CD4-positive, alpha-beta T cell (primary cell): ENCODE results near the gene FDXR. TPM values are rescaled to one million over a fixed set of nuclear protein-coding genes. Genes with fewer than 3 reads are reported as not detected.

Experiments used
- ATAC-seq: fragments of 200-7000 bp; cut with Tn5 transposase; one replicate; pipeline ENCODE4 v1.10.0; 2022; ENCODE audit warnings: mild to moderate bottlenecking; ENCODE audit not compliant: poor library complexity
- CTCF ChIA-PET: fragments of 350-600 bp; sonication (Branson Sonifier 250); formaldehyde crosslinking; loops from one replicate; lab custom pipeline; 2021; ENCODE audit warnings: antibody characterized with exemption, inconsistent platforms; lab: Charles Lee
- POLR2A ChIA-PET: fragments of 350-600 bp; sonication (Branson Sonifier 250); formaldehyde crosslinking; loops from one replicate; lab custom pipeline; 2021; ENCODE audit warnings: antibody characterized with exemption, inconsistent platforms; lab: Charles Lee
- DNase-seq, 14 experiments: peaks; one replicate each; pipeline ENCODE4 v3.0.0-alpha.2; 2013 to 2020; ENCODE audit warnings: mixed read lengths in 2 of 14
- H3K27ac ChIP-seq, 2 donors: one replicate each; pipeline versions ENCODE4 v1.5.1 to v1.7.0; 2013; ENCODE audit warnings: low read length in 2 of 2, low read depth in 1 of 2, mild to moderate bottlenecking in 1 of 2
- H3K27me3 ChIP-seq, 2 experiments: 1 replicate in 1 of 2; 2 replicates in 1 of 2; pipeline versions ENCODE4 v1.6.1 to v1.7.0; 2013; ENCODE audit warnings: low read length in 2 of 2, control low read depth in 1 of 2, mild to moderate bottlenecking in 1 of 2, moderate library complexity in 1 of 2; ENCODE audit not compliant: insufficient read depth in 2 of 2, control insufficient read depth in 1 of 2
- H3K36me3 ChIP-seq: one replicate; pipeline ENCODE4 v1.6.1; 2013; ENCODE audit warnings: low read length, control low read depth; ENCODE audit not compliant: insufficient read depth
- H3K4me1 ChIP-seq: one replicate; pipeline ENCODE4 v1.6.1; 2013; ENCODE audit warnings: low read length, control low read depth; ENCODE audit not compliant: insufficient read depth
- H3K4me3 ChIP-seq: one replicate; pipeline ENCODE4 v1.5.1; 2013; ENCODE audit warnings: mild to moderate bottlenecking, low read length, moderate library complexity
- H3K9me3 ChIP-seq, 2 experiments: 1 replicate in 1 of 2; 2 replicates in 1 of 2; pipeline versions ENCODE4 v1.6.1 to v1.7.0; 2013; ENCODE audit warnings: low read length in 2 of 2, mild to moderate bottlenecking in 2 of 2, control low read depth in 1 of 2, moderate library complexity in 1 of 2; ENCODE audit not compliant: control insufficient read depth in 1 of 2, insufficient read depth in 1 of 2
- H3K27ac Mint-ChIP-seq: one replicate; pipeline ENCODE4 v1.8.0; 2020; ENCODE audit warnings: mixed read lengths
- H3K27me3 Mint-ChIP-seq: one replicate; pipeline ENCODE4 v1.8.0; 2021; ENCODE audit warnings: mixed read lengths
- H3K36me3 Mint-ChIP-seq: one replicate; pipeline ENCODE4 v1.8.0; 2021; ENCODE audit warnings: low read depth, mixed read lengths
- H3K4me1 Mint-ChIP-seq: one replicate; pipeline ENCODE4 v1.8.0; 2021; ENCODE audit warnings: low read depth, mixed read lengths
- H3K4me3 Mint-ChIP-seq: one replicate; pipeline ENCODE4 v1.8.0; 2020; ENCODE audit warnings: mild to moderate bottlenecking, mixed read lengths
- H3K9me3 Mint-ChIP-seq: one replicate; pipeline ENCODE4 v1.8.0; 2020; ENCODE audit warnings: mixed read lengths
- intact Hi-C, 2 experiments: fragments of 100-400 bp; cut with DNase I in 1 of 2; cut with micrococcal nuclease in 1 of 2; formaldehyde crosslinking; loops; one replicate each; pipeline versions ENCODE4 v1.15.1 to v1.9.0; 2023 to 2025; cut with DNase I, micrococcal nuclease
- total RNA-seq, 174 experiments: library from RNA in 2 of 174; stranded (reverse) in 2 of 174; gene quantifications; one replicate each; pipeline ENCODE4 v1.2.3 and lab custom pipeline; 2021 to 2026
- TF ChIP-seq, protein P1 (sequence below): fragments of 200-600 bp; IDR thresholded peaks from one replicate; pipeline ENCODE4 v1.8.0; 2022; ENCODE audit warnings: antibody characterized with exemption, mild to moderate bottlenecking

FDXR gene
- total RNA-seq, 2 experiments from 2014 or later, result 2.1 to 2.7 TPM

DNA sequence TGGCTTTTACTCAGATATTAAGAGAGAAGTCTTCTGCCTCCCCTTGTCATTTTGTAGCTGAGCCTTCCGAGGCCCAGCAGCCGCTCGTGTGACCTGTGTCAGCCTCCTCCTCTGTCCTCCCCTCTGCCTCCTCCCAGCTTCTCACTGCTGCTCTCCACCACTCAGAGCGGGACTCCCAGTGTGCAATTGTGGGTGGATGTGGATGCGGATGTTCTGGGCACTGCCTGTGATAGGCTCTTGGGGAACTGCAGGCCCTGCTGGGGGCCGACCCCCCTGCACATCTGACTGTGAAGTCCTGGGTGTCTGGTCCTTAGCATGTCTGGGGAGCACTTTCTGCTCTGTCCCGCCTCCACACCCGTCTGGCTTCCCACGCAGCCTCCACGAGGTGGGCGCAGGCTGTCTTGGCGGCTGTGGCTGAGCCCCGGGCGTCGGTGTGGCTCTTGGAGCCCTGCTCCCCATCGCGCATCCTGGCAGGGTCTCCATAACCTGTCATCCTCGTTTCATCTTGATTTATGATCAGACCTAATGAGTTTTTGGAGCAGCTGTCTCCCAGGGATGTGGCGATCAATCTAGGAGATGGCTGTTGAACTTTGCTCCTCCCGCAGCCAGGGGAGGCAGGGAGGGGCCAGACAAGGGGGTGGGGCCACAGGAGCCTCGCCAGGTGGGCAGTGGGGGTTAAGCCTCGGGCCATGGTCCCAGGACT lies 41.2 kb downstream of the FDXR start:
- Mint-ChIP-seq H3K9me3 (no peaks in the 10 kb centered on the region), H3K27ac (no peak overlapping the region), H3K4me1 (no peaks in the 10 kb centered on the region), H3K36me3 (peaks cover 25% of the 10 kb centered on the region), H3K27me3 (no peaks in the 10 kb centered on the region), H3K4me3 (no peak overlapping the region)
- ATAC-seq (no peak), DNase-seq (no peak)
- Histone ChIP-seq H3K9me3 (no peaks in the 10 kb centered on the region), H3K4me3 (no peak overlapping the region), H3K27me3 (no peaks in the 10 kb centered on the region), H3K36me3 (peaks cover 29% of the 10 kb centered on the region), H3K4me1 (peaks cover 2% of the 10 kb centered on the region), H3K27ac (no peak overlapping the region)
- intact Hi-C loops, result no loop called here
- ChIA-PET CTCF (interaction anchor here (0.5 kb wide), 1 partner anchor 118 kb away, joined by 3 read pairs; no protein-coding TSS in a partner anchor), POLR2A (no interaction called here)
- TF ChIP-seq, protein P1, sequence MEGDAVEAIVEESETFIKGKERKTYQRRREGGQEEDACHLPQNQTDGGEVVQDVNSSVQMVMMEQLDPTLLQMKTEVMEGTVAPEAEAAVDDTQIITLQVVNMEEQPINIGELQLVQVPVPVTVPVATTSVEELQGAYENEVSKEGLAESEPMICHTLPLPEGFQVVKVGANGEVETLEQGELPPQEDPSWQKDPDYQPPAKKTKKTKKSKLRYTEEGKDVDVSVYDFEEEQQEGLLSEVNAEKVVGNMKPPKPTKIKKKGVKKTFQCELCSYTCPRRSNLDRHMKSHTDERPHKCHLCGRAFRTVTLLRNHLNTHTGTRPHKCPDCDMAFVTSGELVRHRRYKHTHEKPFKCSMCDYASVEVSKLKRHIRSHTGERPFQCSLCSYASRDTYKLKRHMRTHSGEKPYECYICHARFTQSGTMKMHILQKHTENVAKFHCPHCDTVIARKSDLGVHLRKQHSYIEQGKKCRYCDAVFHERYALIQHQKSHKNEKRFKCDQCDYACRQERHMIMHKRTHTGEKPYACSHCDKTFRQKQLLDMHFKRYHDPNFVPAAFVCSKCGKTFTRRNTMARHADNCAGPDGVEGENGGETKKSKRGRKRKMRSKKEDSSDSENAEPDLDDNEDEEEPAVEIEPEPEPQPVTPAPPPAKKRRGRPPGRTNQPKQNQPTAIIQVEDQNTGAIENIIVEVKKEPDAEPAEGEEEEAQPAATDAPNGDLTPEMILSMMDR, result no peak

DNA sequence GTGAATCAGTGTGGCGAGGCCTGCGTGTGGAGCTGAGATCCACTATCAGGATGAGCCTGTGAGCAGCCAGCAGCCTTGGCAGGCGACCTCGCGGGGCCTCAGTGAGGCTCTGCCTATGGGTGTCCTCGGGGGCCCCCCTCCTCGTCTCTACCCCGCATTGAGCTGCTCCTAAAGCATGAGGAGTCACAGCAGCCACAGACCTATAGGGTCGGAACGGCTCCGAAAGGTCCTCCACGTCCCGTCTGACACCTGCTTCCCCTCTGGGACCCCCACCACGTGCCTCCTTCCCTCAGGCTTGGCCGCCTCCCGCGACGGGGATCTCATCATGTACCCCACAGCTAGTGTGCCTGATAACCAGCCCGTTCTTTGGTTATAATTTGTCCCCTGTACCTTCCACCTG lies 41.9 kb downstream of the FDXR start:
- ATAC-seq (no peak), DNase-seq (no peak)
- Mint-ChIP-seq H3K4me1 (no peaks in the 10 kb centered on the region), H3K4me3 (no peak overlapping the region), H3K27me3 (no peaks in the 10 kb centered on the region), H3K36me3 (peaks cover 23% of the 10 kb centered on the region), H3K9me3 (no peaks in the 10 kb centered on the region), H3K27ac (no peak overlapping the region)
- intact Hi-C loops, result no loop called here
- H3K9me3 ChIP-seq, result no peaks in the 10 kb centered on the region
- ChIA-PET POLR2A (no interaction called here), CTCF (interaction anchor here (0.5 kb wide), 1 partner anchor 117 kb away, joined by 3 read pairs; no protein-coding TSS in a partner anchor)
- no peak overlapping the region for H3K27ac ChIP-seq
- TF ChIP-seq, protein P1, result no peak
- peaks cover 2% of the 10 kb centered on the region for H3K4me1 ChIP-seq
- no peak overlapping the region for H3K4me3 ChIP-seq
- H3K36me3 ChIP-seq, result peaks cover 30% of the 10 kb centered on the region
- no peaks in the 10 kb centered on the region for H3K27me3 ChIP-seq

DNA sequence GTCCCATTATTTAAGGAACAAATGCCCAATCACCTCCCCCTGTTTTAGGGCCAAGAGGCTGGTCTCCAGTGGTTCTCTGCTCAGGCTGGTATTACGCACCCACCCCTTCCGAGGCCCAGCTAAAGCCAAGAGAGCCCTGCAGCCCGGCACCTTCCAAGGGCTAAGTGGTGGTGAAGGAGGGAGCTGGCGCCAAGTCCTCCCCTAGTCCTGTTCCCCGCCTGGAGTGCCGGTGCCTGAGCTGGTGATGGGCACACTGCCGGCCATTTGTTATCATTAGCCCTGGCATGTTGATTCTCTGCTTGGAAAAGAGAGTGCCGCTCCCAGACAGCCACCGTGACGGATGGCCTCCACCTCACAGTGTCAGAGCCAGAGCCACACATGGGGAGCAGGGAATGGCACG lies 45.0 kb downstream of the FDXR start:
- H3K9me3 Mint-ChIP-seq, result no peaks in the 10 kb centered on the region
- H3K27ac Mint-ChIP-seq, result no peak overlapping the region
- ChIA-PET POLR2A (no interaction called here), CTCF (interaction anchor here (0.7 kb wide), 1 partner anchor 1841 kb away, joined by 3 read pairs; no protein-coding TSS in a partner anchor)
- Histone ChIP-seq H3K4me1 (no peaks in the 10 kb centered on the region), H3K27me3 (no peaks in the 10 kb centered on the region), H3K9me3 (no peaks in the 10 kb centered on the region), H3K36me3 (peaks cover 42% of the 10 kb centered on the region), H3K27ac (no peak overlapping the region), H3K4me3 (no peak overlapping the region)
- no peaks in the 10 kb centered on the region for H3K4me1 Mint-ChIP-seq
- DNase-seq, result no peak
- peaks cover 31% of the 10 kb centered on the region for H3K36me3 Mint-ChIP-seq
- intact Hi-C loops, result no loop called here
- no peaks in the 10 kb centered on the region for H3K27me3 Mint-ChIP-seq
- TF ChIP-seq, protein P1, result no peak
- ATAC-seq, result no peak
- H3K4me3 Mint-ChIP-seq, result no peak overlapping the region
